ENCODE measurements around the gene IARS1.

DNA sequence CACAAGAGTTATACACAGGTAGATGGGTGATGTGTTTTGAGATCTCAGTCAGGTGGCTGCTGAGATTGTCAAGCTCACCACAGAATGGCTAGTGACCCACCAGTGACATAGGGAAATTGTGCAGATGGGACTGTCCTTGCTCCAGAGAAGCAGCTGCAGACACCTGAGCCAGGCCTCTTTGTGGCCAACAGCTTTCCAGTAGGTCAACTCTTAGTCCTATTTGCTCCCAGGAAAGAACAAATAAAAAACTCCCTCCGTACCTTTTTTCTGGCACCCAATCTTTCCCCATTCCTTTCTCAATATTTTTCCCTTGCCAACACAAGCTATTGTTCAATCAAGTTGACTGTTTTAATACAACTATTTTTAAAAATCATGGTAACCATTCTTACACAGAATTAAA is 14.2 kb downstream of the IARS1 start:
- TF ChIP-seq POLR2A (IDR thresholded peaks at IDR 0.05; ENCODE audit: low read depth, low read length) (no peak), CTCF (conservative IDR thresholded peaks at IDR 0.05; ENCODE audit: low read depth, low read length) (no peak), CEBPB (IDR thresholded peaks at IDR 0.05; ENCODE audit: low read depth, low read length) (no peak), RAD21 (IDR thresholded peaks at IDR 0.05; ENCODE audit: low read length) (no peak)
